Stimulated activated CD8-positive, alpha-beta memory T cell treated with anti-CD3 and anti-CD28 coated beads, Interleukin-4, amount 100 ng/mL, for 4 hours (primary cell): ENCODE data around the gene FCAMR.
"Not testable (repeated sequence)": the region's sequence is repeated elsewhere in the genome, so short reads cannot be mapped to it uniquely, and the experiment has no call there.

ENCODE experiments used
- DNase-seq, 2 donors: peaks; one replicate each; pipeline ENCODE4 v3.0.0-alpha.2; 2020; ENCODE audit warnings: low read depth in 2 of 2, low spot score in 1 of 2

The FCAMR gene

DNA sequence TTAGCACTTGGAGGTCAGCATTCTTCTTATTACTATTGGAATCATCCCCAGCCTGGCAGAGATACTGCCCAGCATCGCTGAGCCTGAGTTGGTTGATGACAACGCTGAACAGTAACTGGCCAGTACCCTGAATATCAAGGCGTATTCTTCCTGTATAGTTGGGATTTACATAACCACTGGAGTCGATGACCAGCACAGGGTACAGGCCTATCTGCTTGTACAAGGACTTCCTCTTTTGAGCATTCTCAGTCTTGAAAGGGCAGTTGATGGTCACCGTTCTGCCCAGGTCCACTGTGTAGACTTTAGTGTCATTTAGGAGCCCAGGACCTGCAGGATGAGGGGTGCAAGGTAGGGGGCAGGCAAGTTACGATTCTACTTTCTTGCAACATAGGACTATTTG, 32.8 kb downstream of the FCAMR start:
- DNase-seq: no peak

DNA sequence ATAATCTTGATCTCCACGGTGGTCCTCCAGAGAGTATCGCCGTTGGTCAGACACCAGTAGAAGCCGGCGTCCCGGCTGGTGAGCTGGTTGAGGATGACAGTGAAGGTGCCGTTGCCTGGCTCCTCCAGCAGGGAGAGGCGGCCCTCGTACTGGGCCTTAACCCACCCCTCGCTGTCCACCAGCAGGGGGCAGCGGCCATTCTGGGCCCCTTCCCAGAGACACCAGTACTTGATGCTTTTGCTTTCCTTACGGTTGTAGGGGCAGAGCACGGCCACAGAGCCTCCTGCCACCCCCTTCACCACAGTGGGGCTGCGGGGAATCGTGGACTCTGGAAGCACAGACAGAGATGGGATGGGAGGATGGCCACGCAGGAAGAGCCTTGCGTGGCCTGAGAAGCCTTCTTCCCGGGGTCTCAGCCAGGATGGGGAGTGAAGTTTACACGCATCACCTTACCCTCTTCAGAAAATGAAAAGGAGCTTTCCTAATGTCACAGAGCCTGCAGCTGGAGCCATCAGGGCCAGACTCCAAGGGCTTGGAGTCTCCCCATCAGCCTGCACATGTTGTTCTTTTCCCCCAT, 34.7 kb downstream of the FCAMR start:
- DNase-seq: no peak

GRCh38 chr1:206933333-206933945, 36.8 kb downstream of the FCAMR start:
- DNase-seq: peak; percentile 44 to 58

GRCh38 chr1:206932177-206932576, 38.1 kb downstream of the FCAMR start:
- DNase-seq: no peak

DNA sequence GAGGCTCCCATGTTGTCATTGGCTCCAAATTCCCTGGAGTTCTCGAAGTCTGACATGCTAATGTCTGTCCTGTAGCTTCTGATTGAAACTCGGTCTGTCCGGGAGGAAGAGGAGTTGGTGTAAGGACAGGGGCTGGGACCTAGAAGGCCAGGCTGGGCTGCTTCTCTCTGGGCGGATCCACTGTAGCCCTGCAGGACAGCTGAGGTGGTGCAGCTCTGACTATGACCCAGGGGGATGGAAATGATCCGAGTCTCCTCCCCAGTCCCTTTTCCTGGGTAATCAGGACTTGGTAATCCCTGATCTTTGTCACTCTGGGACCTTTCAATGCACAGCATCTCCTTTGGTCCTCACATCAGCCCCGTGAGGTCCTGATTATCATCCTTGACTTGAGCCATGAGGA, 38.6 kb downstream of the FCAMR start:
- DNase-seq: no peak

DNA sequence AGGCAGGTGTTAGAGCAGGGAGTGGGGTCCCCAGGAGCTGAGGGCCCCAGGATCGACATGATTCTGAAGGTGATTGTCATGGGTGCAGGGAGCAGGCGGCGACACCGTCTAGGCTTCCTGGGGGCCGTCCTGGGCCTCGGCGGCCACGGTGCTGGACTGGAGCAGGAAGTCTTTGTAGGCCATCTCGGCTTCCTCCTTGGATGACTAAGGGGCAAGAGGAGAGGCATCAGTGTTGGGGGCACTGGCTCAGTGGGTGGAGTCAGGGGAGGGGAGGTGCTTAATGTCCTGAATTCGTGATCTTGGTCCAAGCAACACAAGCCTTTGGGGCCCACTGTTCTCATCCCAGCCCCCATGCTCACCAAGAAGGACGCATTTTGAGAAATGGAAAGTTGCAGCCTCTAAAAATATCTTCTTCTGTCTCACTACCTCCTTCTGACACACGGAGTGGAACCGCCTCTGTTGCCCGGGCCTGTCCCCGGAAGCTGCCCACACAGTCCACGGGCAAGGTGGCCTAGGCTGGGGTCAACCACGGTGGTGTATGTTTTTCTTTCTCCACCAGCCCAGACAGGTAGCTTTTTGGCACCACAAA, 40.0 kb downstream of the FCAMR start:
- peak in 1 of 2 donors; percentile 30 for DNase-seq

- DNase-seq: no peak
Measured at GRCh38 chr1:206929524-206929923, 40.7 kb downstream of the FCAMR start.

DNA sequence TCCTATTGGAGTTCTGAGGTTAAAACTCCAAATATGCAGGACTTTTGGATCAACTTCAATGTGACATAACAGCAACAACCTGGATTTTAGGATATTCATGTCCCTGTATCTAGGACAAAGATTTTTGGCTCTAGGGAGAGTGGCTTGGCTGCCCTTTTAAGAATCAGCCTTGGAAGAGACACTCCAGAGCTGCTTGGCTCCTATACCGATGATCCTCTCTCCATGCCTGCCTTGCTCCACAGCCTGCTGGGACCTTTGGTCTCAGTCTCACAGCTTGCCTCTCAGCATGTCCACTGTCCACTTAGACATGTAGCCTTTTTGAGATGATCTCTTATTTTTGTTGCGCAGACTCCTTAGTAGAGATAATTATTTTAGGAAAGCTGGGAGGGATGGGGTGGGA, 44.0 kb downstream of the FCAMR start:
- DNase-seq: no peak

DNA sequence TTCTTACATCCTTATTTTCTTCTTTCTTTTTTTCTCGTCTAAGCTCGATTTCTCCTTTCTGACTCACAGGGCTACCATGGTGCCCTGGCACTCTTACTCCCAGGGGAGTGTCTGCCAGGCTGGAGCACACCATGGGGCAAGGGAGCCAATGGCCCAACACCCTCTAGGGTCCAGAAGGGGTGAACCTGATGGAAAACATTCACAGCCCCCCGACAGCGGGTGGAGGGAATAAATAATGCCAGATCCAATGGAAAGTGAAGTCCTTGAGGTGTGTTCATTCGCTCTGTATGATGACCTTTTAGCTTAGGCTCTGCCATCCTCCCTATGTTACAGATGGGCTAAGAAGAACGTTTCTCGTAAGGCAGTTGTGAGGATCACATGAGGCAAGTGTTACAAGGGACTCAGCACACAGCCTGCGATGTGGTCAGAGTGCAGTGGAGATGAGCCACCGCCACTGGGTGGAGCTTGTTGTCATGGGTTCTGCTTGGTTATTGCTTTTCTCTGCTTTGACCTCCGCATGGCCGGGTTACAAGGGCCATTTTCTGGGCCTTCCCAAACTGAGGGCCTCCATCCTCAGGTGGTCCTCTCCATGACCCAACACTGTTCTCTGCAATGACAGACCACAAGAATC, 45.0 kb downstream of the FCAMR start:
- peak in 1 of 2 donors; percentile 51 for DNase-seq

DNA sequence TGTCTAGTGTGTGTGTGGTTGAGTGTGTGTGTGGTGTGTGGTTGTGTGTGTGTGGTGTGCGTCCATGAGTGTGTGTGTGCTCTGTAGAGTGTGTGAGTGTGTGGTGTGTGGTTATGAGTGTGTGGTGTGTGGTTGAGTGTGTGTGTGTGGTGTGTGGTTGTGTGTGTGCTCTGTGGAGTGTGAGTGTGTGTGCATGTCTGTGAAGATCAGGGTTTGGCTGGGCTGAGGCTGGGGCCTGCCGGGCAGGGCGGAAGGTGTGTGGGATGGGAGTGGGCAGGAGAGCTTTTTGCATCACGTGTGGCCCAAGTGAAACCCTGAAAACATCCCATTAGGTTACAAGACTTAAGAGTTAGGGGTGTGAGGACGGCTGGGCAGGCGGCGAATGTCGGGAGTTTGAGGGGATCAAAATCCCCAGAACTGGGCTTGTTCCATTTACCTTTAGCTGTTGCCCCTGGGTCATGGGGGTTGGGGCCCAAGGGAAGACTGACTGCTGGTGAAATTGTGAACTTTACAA, 45.6 kb downstream of the FCAMR start:
- DNase-seq: peak in 1 of 2 donors; percentile 18

DNA sequence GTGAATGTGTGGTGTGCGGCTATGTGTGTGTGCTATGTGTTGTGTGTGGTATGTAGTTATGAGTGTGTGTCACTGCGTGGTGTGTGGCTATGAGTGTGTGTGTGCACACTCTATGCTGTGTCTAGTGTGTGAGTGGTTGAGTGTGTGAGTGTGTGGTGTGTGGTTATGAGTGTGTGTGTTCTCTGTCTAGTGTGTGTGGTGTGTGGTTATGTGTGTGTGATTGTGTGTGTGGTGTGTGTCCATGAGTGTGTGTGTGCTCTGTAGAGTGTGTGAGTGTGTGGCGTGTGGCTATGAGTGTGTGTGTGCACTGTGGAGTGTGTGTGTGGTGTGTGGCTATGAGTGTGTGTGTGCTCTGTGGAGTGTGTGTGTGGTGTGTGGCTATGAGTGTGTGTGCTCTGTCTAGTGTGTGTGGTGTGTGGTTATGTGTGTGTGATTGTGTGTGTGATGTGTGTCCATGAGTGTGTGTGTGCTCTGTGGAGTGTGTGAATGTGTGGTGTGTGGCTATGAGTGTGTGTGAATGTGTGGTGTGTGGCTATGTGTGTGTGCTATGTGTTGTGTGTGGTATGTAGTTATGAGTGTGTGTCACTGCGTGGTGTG, 46.2 kb downstream of the FCAMR start:
- DNase-seq: not testable (repeated sequence)

GRCh38 chr1:206923009-206923960, 47.0 kb downstream of the FCAMR start:
- DNase-seq: peak; percentile 40 to 52

- DNase-seq: no peak
Measured at GRCh38 chr1:206922524-206922923, 47.7 kb downstream of the FCAMR start.

- DNase-seq: no peak
Measured at GRCh38 chr1:206921772-206922265, 48.4 kb downstream of the FCAMR start, which contains the start of gene FCMR. TSS of gene FCMR (minus strand) at chr1:206921941. CDS start at chr1:206921854, 87 bp downstream.

- DNase-seq: no peak
Measured at GRCh38 chr1:206918076-206918475, 52.2 kb downstream of the FCAMR start.

- no peak for DNase-seq
Measured at GRCh38 chr1:206916000-206916709, 54.1 kb downstream of the FCAMR start.

GRCh38 chr1:206915030-206915735, 55.1 kb downstream of the FCAMR start:
- no peak for DNase-seq

DNA sequence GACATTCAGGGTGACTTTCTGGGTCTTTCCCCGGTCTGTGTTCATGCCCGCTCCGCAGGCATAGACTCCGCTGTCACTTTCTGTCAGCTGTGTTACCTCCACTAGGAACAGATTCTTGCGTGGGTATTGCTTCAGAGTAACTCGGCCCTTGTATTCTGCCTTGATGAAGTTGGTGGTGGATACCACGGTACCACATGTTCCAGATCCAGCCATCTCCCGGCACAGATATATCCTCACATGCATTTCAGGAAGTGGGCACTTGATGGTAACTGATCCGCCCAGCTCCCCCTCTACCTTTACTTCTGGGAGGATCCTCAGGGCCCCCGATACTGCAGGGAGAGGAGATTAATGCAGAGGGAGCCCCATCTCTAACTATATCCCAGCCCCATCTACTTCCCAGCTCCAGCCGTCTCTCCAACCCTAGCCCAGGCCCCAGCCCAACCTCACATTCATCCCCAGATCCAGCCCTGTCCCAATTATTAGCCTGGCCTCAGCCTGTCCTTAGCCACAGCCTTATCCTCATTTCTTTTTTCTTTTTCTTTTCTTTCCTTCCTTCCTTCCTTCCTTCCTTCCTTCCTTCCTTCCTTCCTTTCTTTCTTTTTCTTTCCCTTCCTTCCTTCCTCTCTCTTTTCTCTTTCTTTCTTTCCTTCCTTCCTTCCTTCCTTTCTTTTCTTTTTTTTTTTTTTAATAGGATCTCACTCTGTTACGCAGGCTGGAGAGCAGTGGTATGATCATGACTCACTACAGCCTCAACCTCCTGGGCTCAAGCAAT, 56.3 kb downstream of the FCAMR start:
- DNase-seq: no peak
